HepG2 (cell line): ENCODE measurements around the gene GRAMD2A. TPM values are rescaled to one million over a fixed set of nuclear protein-coding genes. Genes with fewer than 3 reads are reported as not detected.

Experiments
- BRD4 ChIP-seq: sonication (generic); formaldehyde crosslinking; IDR thresholded peaks from 2 replicates; pipeline ENCODE4 v1.4.0; 2020; ENCODE audit warnings: missing genetic modification reagents
- CERS6 ChIP-seq: sonication (generic); formaldehyde crosslinking; IDR thresholded peaks from 2 replicates; pipeline ENCODE4 v1.5.0; 2020; ENCODE audit warnings: missing genetic modification reagents
- FOXO1 ChIP-seq: sonication (generic); formaldehyde crosslinking; IDR thresholded peaks from 2 replicates; pipeline ENCODE4 v1.4.0; 2020; ENCODE audit warnings: missing genetic modification reagents
- GABPB1 ChIP-seq: IDR thresholded peaks from 2 replicates; pipeline ENCODE4 v1.6.1; 2016; ENCODE audit warnings: mild to moderate bottlenecking, missing genetic modification reagents, moderate library complexity, missing compliant biosample characterization
- IRF2 ChIP-seq: IDR thresholded peaks from 2 replicates; pipeline ENCODE4 v1.6.1; 2018; ENCODE audit warnings: missing genetic modification reagents, missing compliant biosample characterization
- KLF16 ChIP-seq, 2 experiments: sonication (generic) in 1 of 2; formaldehyde crosslinking in 1 of 2; IDR thresholded peaks; 2 replicates each; pipeline versions ENCODE4 v1.6.1 to v1.8.0; 2016 to 2023; ENCODE audit warnings: missing genetic modification reagents in 2 of 2, missing compliant biosample characterization in 1 of 2
- KMT2B ChIP-seq: IDR thresholded peaks from 2 replicates; pipeline ENCODE4 v1.6.1; 2016; ENCODE audit warnings: missing genetic modification reagents, missing compliant biosample characterization
- MLX ChIP-seq: IDR thresholded peaks from 2 replicates; pipeline ENCODE4 v1.6.1; 2016
- MTA1 ChIP-seq: sonication (generic); formaldehyde crosslinking; IDR thresholded peaks from 2 replicates; pipeline ENCODE4 v1.4.0; 2020; ENCODE audit warnings: missing genetic modification reagents, mild to moderate bottlenecking, borderline replicate concordance
- NONO ChIP-seq, 2 experiments: fragments of 450-650 bp in 1 of 2; sonication (generic) in 1 of 2; formaldehyde crosslinking in 1 of 2; IDR thresholded peaks in 1 of 2; conservative IDR thresholded peaks in 1 of 2; 2 replicates each; pipeline versions ENCODE4 v1.6.1 to v1.8.0; 2017 to 2022; ENCODE audit warnings: mild to moderate bottlenecking in 1 of 2, missing genetic modification reagents in 1 of 2, moderate library complexity in 1 of 2
- PAXIP1 ChIP-seq: sonication (generic); formaldehyde crosslinking; conservative IDR thresholded peaks from 2 replicates; pipeline ENCODE4 v1.4.0; 2020; ENCODE audit warnings: mild to moderate bottlenecking, missing genetic modification reagents, moderate library complexity
- SALL1 ChIP-seq: sonication (generic); formaldehyde crosslinking; IDR thresholded peaks from 2 replicates; pipeline ENCODE4 v1.8.0; 2022; ENCODE audit warnings: mild to moderate bottlenecking, missing genetic modification reagents
- SKIL ChIP-seq: sonication (generic); formaldehyde crosslinking; IDR thresholded peaks from 2 replicates; pipeline ENCODE4 v1.8.0; 2022; ENCODE audit warnings: missing genetic modification reagents, mild to moderate bottlenecking, moderate library complexity, borderline replicate concordance
- ZFYVE20 ChIP-seq: sonication (generic); formaldehyde crosslinking; IDR thresholded peaks from 2 replicates; pipeline ENCODE4 v1.8.0; 2023; ENCODE audit warnings: low read depth, mild to moderate bottlenecking, moderate library complexity, missing genetic modification reagents, borderline replicate concordance
- ZNF343 ChIP-seq: sonication (generic); formaldehyde crosslinking; IDR thresholded peaks from 2 replicates; pipeline ENCODE4 v1.4.0; 2020; ENCODE audit warnings: mild to moderate bottlenecking, missing genetic modification reagents
- ZNF460 ChIP-seq: sonication (generic); formaldehyde crosslinking; IDR thresholded peaks from 2 replicates; pipeline ENCODE4 v1.5.1; 2020; ENCODE audit warnings: missing genetic modification reagents, mild to moderate bottlenecking, borderline replicate concordance
- ZNF605 ChIP-seq: sonication (generic); formaldehyde crosslinking; IDR thresholded peaks from 2 replicates; pipeline ENCODE4 v1.8.0; 2022; ENCODE audit warnings: mild to moderate bottlenecking, missing genetic modification reagents
- ZNF7 ChIP-seq: IDR thresholded peaks from 2 replicates; pipeline ENCODE4 v1.6.1; 2016; ENCODE audit warnings: missing biosample characterization, missing genetic modification reagents
- ZNF770 ChIP-seq: sonication (generic); formaldehyde crosslinking; IDR thresholded peaks from 2 replicates; pipeline ENCODE4 v1.5.0; 2020; ENCODE audit warnings: mild to moderate bottlenecking, missing genetic modification reagents
- ZSCAN12 ChIP-seq: sonication (generic); formaldehyde crosslinking; IDR thresholded peaks from 2 replicates; pipeline ENCODE4 v1.9.0; 2021; ENCODE audit warnings: mild to moderate bottlenecking, missing genetic modification reagents
- polyA plus RNA-seq, 8 experiments: library from polyadenylated mRNA; depleted of rRNA in 3 of 8; stranded (reverse) in 7 of 8; unstranded in 1 of 8; fragments of >200 nt; fragmentation: Illumina TruSeq in 4 of 8; extraction: Trizol in 4 of 8; gene quantifications; 2 replicates each; pipeline versions ENCODE4 v1.2.1 to v1.2.3, GENCODE V29; 2011 to 2016; ENCODE audit warnings: low read depth in 4 of 8, missing spikeins in 1 of 8, mixed read lengths in 1 of 8; ENCODE audit not compliant: insufficient read depth in 1 of 8
- total RNA-seq, 5 experiments: library from RNA; depleted of rRNA; stranded (reverse); fragments of >200 nt; fragmentation: Illumina TruSeq; extraction: Trizol; gene quantifications; 2 replicates each; pipeline ENCODE4 v1.2.3, GENCODE V29; 2016; ENCODE audit warnings: low read depth in 1 of 5

Gene GRAMD2A
- total and polyA plus RNA-seq, 2 of the 13 experiments (the other 11 are each of a cell fraction or from before 2014, with no cell fraction given) = 0.04 TPM; not detected in 1

GRCh38 chr15:72184165-72184811 lies 13.3 kb downstream of the GRAMD2A start (continued):
- TF ChIP-seq FOXO1 (CRISPR knock-in tag) (0 out of 2 replicates have a peak, but pooled peaks have one; percentile 34), GABPB1 (CRISPR knock-in tag) (peak; percentile 27; the same call in 1 of the 2 replicates), KMT2B (no peak), ZNF460 (CRISPR knock-in tag) (no peak), KLF16 (CRISPR knock-in tag; IDR thresholded peaks at IDR 0.05) (no peak), ZSCAN12 (CRISPR knock-in tag) (no peak), IRF2 (CRISPR knock-in tag) (no peak), ZNF343 (CRISPR knock-in tag) (no peak), ZNF770 (CRISPR knock-in tag) (peak; percentile 51; the same call in 1 of the 2 replicates), SALL1 (CRISPR knock-in tag) (peak; percentile 19), SKIL (CRISPR knock-in tag) (peak; percentile 26; the same call in 1 of the 2 replicates), ZFYVE20 (CRISPR knock-in tag) (no peak), BRD4 (CRISPR knock-in tag) (no peak), MTA1 (CRISPR knock-in tag) (0 out of 2 replicates have a peak, but pooled peaks have one; percentile 44), ZNF605 (CRISPR knock-in tag) (no peak), ZNF7 (CRISPR knock-in tag) (no peak), NONO (IDR thresholded peaks at IDR 0.05) (no peak), NONO (CRISPR knock-in tag; conservative IDR thresholded peaks at IDR 0.05) (0 out of 2 replicates have a peak, but pooled peaks have one; percentile 29), MLX (CRISPR knock-in tag) (no peak), CERS6 (CRISPR knock-in tag) (no peak), PAXIP1 (CRISPR knock-in tag) (0 out of 2 replicates have a peak, but pooled peaks have one; percentile 16)
